22Rv1 (cell line): Measurements from ENCODE around the gene ASTN1.

ENCODE experiments used
- CTCF ChIP-seq: fragments of 450-650 bp; IDR thresholded peaks from 2 replicates; pipeline ENCODE4 v1.5.1; 2017; ENCODE audit warnings: mild to moderate bottlenecking
- ZFX ChIP-seq: fragments of 450-650 bp; IDR thresholded peaks from 2 replicates; pipeline ENCODE4 v1.6.1; 2017; ENCODE audit warnings: antibody characterized with exemption, borderline replicate concordance

- TF ChIP-seq CTCF (no peak), ZFX (no peak)
Measured at GRCh38 chr1:177067752-177068410, 96.6 kb downstream of the ASTN1 start.
